Adrenal gland (tissue), 12 donors: ENCODE results near the gene FXYD2. TPM values are rescaled to one million over a fixed set of nuclear protein-coding genes. Genes with fewer than 3 reads are reported as not detected.

Experiments used
- DNase-seq, 7 donors: peaks; one replicate each; pipeline ENCODE4 v3.0.0-alpha.2; 2019 to 2020
- H3K27ac ChIP-seq, 5 donors: fragments of 200-600 bp; sonication (generic) in 4 of 5; 1 replicate in 3 of 5; 2 replicates in 2 of 5; pipeline versions ENCODE4 v1.5.1 to v1.8.0; 2016 to 2020; ENCODE audit warnings: mild to moderate bottlenecking in 1 of 5
- H3K27me3 ChIP-seq: fragments of 200-600 bp; 2 replicates; pipeline ENCODE4 v1.8.0; 2021
- H3K36me3 ChIP-seq, 2 donors: fragments of 200-600 bp; replicated peaks in 1 of 2; 1 replicate in 1 of 2; 2 replicates in 1 of 2; pipeline versions ENCODE4 v1.5.1 to v1.8.0; 2018 to 2022
- H3K4me1 ChIP-seq, 2 donors: fragments of 200-600 bp; replicated peaks in 1 of 2; 1 replicate in 1 of 2; 2 replicates in 1 of 2; pipeline versions ENCODE4 v1.5.1 to v1.8.0; 2018 to 2021
- H3K4me3 ChIP-seq, 4 donors: fragments of 200-600 bp; sonication (generic) in 3 of 4; one replicate each; pipeline ENCODE4 v1.5.1; 2016 to 2018
- H3K9me3 ChIP-seq, 3 donors: fragments of 200-600 bp; sonication (generic) in 1 of 3; replicated peaks in 1 of 3; 1 replicate in 2 of 3; 2 replicates in 1 of 3; pipeline versions ENCODE4 v1.5.1 to v1.8.0; 2016 to 2021
- POLR2A ChIP-seq, 2 donors: fragments of 450-650 bp; IDR thresholded peaks; one replicate each; pipeline ENCODE4 v1.6.1; 2017; ENCODE audit warnings: antibody characterized with exemption in 2 of 2, mild to moderate bottlenecking in 2 of 2, moderate library complexity in 1 of 2
- WGBS, 4 donors: extraction: QIAGEN DNeasy Blood & Tissue Kit in 2 of 4; methylation state at CpG; one replicate each; pipeline versions ENCODE4 v1.1.5 to v1.1.7; 2013 to 2017; 5-methylcytosine and 5-hydroxymethylcytosine counted together
- intact Hi-C, 2 donors: fragments of 100-400 bp; cut with DNase I; formaldehyde crosslinking; loops; one replicate each; pipeline versions ENCODE4 v1.14.1 to v1.15.0; 2022 to 2023
- polyA plus RNA-seq, 3 donors: library from polyadenylated mRNA; stranded (reverse); fragments of 200-250 nt in 2 of 3; fragments of 350-450 nt in 1 of 3; fragmentation: Illumina TruSeq in 1 of 3; extraction: RNeasy Lipid Tissue Mini Kit (QIAGEN cat#74804) in 1 of 3; gene quantifications; one replicate each; pipeline ENCODE4 v1.2.3, GENCODE V29; 2013 to 2014
- total RNA-seq, 9 donors: library from RNA; depleted of rRNA in 4 of 9; stranded (reverse); fragments of >200 nt in 4 of 9; fragments of 120-200 nt in 1 of 9; fragmentation: NEBNext Ultra II Directional in 1 of 9; extraction: Animal tissue kit (Norgen Biotek cat#: 25700) in 1 of 9; gene quantifications; one replicate each; pipeline versions ENCODE4 v1.1.0 to v1.2.4, GENCODE V29; 2013 to 2023
- TF ChIP-seq, protein P1 (sequence below), 6 experiments: fragments of 450-650 bp in 4 of 6; fragments of 200-600 bp in 2 of 6; sonication (generic) in 1 of 6; IDR thresholded peaks; 1 replicate in 5 of 6; 2 replicates in 1 of 6; pipeline versions ENCODE4 v1.5.1 to v1.8.0; 2016 to 2021; ENCODE audit warnings: antibody characterized with exemption in 6 of 6, mild to moderate bottlenecking in 2 of 6, moderate library complexity in 1 of 6
- donor health status: healthy with polysubstance abuse.
- donor health status: Bipolar disorder and iron deficiency.
- donor health status: DM: yes; HTN: yes; CAD: no.
- donor health status: DM: no; HTN: no; CAD: no.
- donor health status: DM: no; HTN: no; CAD: no.
- donor health status: DM: yes; HTN: yes; CAD: no.

FXYD2 gene
- total and polyA plus RNA-seq, 12 donors = 0.27 to 11.3 (median 2.7) TPM; not detected in 2

DNA sequence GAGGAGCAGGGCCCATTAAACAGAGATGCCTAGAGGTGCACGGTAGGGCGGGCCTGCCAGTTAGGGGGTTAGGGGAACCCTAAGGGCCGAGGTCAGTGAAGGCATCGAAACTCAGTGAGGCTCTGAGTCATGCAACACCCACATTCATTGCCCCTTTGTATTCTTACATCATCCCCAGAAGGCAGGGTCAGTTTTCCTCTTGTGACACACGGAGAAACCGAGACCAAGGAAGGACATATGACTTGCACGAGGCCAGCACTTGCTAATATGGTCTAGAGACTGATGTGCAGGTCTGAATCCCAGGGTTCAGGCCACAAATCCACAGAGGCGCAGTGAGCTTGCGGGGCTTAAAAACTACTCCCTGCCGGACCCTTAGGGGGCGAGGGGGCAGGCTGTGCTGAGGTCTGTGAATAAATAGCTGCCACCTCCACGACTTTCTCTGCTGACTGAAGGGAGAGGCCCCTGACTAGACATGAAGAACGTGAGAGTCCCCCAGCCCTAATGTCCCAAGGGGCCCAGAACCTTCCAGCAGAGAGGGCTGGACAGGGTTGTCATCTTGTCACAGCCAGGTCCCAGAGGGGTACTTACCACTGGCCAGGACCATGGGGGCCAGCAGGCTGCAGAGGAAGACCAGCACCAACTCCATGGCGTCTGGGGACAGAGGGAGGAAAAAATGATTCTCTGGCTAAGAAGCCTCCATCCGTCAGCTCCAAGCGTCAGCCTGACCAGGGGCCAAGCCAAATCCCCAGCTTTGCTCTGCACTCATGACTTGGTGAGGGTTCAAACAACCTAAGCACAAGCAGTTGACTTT is 17.8 kb upstream of the FXYD2 start:
- Histone ChIP-seq H3K36me3 (peaks cover 0 to 23% of the 10 kb centered on the region in 2 donors), H3K27me3 (no peaks in the 10 kb centered on the region), H3K4me3 (no peak overlapping the region), H3K9me3 (no peaks in the 10 kb centered on the region), H3K27ac (peak overlapping the region in 3 of 5 donors; percentile 8 to 68 (median 62)), H3K4me1 (peaks cover 0 to 11% of the 10 kb centered on the region in 2 donors)
- intact Hi-C loops = loop anchor here (2.0 kb wide), 2 partner anchors 104 to 106 kb away; no protein-coding TSS in a partner anchor
- WGBS, 4 donors = 70 to 77% (median 74%) methylated on average over 13 to 16 of the region's 16 CpGs
- TF ChIP-seq, protein P1, sequence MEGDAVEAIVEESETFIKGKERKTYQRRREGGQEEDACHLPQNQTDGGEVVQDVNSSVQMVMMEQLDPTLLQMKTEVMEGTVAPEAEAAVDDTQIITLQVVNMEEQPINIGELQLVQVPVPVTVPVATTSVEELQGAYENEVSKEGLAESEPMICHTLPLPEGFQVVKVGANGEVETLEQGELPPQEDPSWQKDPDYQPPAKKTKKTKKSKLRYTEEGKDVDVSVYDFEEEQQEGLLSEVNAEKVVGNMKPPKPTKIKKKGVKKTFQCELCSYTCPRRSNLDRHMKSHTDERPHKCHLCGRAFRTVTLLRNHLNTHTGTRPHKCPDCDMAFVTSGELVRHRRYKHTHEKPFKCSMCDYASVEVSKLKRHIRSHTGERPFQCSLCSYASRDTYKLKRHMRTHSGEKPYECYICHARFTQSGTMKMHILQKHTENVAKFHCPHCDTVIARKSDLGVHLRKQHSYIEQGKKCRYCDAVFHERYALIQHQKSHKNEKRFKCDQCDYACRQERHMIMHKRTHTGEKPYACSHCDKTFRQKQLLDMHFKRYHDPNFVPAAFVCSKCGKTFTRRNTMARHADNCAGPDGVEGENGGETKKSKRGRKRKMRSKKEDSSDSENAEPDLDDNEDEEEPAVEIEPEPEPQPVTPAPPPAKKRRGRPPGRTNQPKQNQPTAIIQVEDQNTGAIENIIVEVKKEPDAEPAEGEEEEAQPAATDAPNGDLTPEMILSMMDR (IDR thresholded peaks at IDR 0.05) = no peak
- TF ChIP-seq POLR2A (IDR thresholded peaks at IDR 0.05) = no peak
- peak in 5 of 7 donors; percentile 22 to 60 (median 35) for DNase-seq

DNA sequence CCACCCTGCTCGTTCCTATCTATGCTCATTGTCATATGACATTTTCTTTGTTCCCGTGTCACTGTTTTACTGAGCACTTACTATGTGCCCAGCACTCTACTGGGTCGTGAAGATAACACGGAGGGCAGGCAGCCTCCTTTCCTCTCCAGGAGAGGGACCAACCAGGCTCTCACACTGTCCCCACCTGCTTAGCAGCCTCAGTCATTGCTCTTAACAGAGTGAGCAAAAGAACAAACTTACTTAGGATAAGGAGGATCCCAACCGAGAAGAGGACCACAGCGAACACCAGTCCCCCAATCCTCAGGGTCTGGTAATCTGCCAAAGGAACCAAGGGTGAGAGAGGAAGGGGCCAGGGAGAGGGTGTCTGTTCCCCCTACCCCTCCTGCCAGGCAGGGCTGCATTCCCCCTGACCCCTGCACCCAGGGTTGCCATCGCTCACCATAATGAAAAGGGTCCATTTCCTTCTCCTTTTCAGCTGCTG is 17.0 kb upstream of the FXYD2 start:
- TF ChIP-seq POLR2A (IDR thresholded peaks at IDR 0.05) = no peak
- TF ChIP-seq, protein P1 (IDR thresholded peaks at IDR 0.05) = no peak
- Histone ChIP-seq H3K36me3 (peaks cover 0 to 23% of the 10 kb centered on the region in 2 donors), H3K27ac (peak overlapping the region in 3 of 5 donors; percentile 8 to 68 (median 38)), H3K4me3 (no peak overlapping the region), H3K9me3 (no peaks in the 10 kb centered on the region), H3K27me3 (no peaks in the 10 kb centered on the region), H3K4me1 (peaks cover 0 to 11% of the 10 kb centered on the region in 2 donors)
- WGBS, 4 donors = 72 to 78% (median 77%) methylated on average over 7 of the region's 7 CpGs
- intact Hi-C loops = loop anchor here (2.0 kb wide), 2 partner anchors 105 to 107 kb away; no protein-coding TSS in a partner anchor
- DNase-seq = peak in 2 of 7 donors; percentile 16

DNA sequence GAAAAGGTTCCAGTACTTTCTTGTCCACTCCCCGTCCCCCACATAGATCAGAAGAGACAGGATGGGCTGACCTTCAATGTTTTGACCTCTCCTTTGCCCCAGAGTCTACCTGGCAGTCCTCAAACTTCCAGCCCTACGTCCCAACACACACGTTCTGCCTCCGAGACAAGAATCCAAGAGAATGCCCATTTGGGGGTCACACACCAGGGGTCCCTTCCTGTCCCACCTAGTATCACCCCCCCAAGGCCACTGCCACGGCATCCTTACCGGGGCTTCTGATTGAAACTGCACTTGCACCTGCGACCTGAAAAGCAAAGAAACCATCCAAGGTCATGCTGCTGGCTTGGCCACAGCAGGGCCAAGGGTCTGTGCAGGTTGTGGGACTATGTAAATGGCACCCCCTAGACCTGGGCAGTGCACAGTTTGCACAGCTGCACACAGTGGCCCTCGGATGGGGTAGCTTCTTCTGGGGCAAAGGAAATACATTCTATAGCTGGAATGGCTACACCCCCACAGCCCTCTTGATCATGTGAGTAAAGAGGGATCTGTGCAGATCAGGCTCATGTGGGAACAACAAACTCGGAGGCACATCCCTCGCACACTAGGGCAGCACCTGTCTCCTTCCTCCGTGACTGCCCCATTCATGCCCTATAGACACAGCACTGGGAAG is 16.5 kb upstream of the FXYD2 start:
- no peaks in the 10 kb centered on the region for H3K9me3 ChIP-seq
- TF ChIP-seq, protein P1 (IDR thresholded peaks at IDR 0.05) = no peak
- H3K4me1 ChIP-seq = peaks cover 0 to 11% of the 10 kb centered on the region in 2 donors
- H3K36me3 ChIP-seq = peaks cover 0 to 23% of the 10 kb centered on the region in 2 donors
- peak in 3 of 7 donors; percentile 12 to 39 (median 15) for DNase-seq
- no peak overlapping the region for H3K4me3 ChIP-seq
- H3K27me3 ChIP-seq = no peaks in the 10 kb centered on the region
- peak overlapping the region in 1 of 5 donors; percentile 38 for H3K27ac ChIP-seq
- intact Hi-C loops = no loop called here
- 64 to 85% (median 75%) methylated on average over 9 to 11 of the region's 11 CpGs for WGBS, 4 donors
